Activated T-helper 9 cell treated with anti-CD3 and anti-CD28 coated beads, Interleukin-2, amount 50 U/mL, for 16 hours (primary cell): ENCODE measurements around the gene MAPK4.
"Not testable (repeated sequence)": the region's sequence is repeated elsewhere in the genome, so short reads cannot be mapped to it uniquely, and the experiment has no call there.

Experiments
- DNase-seq: peaks from one replicate; pipeline ENCODE4 v3.0.0-alpha.2; 2020; ENCODE audit warnings: low read depth

The MAPK4 gene

GRCh38 chr18:50573679-50574078 lies 13.8 kb downstream of the MAPK4 start:
- DNase-seq = no peak

DNA sequence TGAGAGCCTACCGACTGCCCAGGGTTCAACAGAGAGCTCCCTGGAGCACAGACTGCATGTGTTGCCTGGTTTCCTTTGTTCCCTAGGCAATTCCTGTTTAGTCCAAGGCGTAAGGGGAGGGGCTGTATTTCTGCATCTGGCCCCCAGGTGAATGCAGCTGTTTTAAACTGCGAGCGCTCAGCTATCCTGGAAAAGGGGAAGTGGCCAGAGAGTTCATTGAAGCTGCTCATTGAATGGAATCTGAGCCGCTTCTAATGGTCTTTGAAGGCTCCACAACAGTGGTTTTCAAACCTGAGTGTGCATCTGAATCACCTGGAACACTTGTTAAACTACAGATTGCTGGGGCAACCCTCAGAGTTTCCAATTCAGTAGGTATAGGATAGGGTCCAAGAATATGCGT lies 18.1 kb downstream of the MAPK4 start:
- no peak for DNase-seq

DNA sequence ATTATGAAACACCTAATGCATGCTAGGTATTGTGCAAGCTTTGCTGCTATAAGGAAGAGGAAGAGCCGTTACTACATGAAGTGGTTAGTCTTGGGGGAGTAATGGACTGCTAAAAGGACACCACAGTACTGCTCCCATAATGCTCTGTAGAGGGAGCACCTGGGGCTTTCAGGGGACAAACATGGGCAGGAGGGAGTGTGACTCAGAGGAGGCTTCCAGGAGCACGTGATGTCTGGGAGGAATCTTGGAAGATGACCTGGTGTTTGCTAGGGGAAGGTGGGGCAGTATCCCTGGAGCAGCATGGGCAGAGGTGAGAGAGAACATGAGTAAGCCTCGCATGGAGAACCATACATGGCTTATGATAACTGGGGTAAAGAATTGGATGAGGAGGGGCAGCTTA lies 18.8 kb downstream of the MAPK4 start:
- DNase-seq = no peak

DNA sequence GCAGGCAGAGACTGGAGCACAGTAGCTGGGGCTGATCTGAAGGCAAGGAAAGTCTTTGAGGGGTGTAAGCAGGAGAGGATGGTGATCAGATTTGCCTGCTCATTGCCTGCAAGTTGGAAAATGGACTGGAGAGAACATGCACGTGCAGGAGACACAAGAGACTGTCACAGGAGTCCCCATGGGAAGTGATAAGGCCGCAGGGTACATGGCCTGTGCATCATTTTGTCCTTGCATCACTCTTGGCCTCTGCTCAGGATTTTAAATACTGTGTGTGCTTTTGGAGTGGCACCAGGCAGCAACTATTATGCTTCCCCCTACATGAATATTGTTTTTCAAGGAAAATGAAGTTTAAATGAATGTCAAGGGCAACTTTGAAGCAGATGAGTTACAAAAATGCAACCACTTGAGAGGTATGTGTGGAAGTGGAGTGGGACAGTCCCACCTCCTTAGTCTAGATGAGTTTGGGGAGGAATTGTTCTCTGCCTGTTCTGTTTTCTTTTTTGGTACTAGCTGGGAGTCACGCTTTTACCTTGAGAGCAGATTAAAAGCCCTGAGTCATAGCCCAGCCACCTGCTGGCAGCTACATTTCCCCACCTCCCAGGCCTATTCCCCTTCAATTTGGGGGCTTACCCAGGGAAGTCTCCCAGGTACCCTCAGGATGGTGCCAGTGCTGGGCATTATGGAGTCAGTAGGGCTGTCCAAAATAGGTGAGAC lies 19.3 kb downstream of the MAPK4 start:
- DNase-seq = no peak

- no peak for DNase-seq
These were observed 21.6 kb downstream of the MAPK4 start for GRCh38 chr18:50581517-50581916.

GRCh38 chr18:50582500-50582899 lies 22.6 kb downstream of the MAPK4 start:
- DNase-seq = no peak

GRCh38 chr18:50586710-50587109 lies 26.8 kb downstream of the MAPK4 start:
- DNase-seq = no peak

- DNase-seq = no peak
These were observed 30.7 kb downstream of the MAPK4 start for GRCh38 chr18:50590593-50590992.

GRCh38 chr18:50594012-50594411 lies 34.1 kb downstream of the MAPK4 start:
- DNase-seq = no peak

GRCh38 chr18:50594942-50595341 lies 35.1 kb downstream of the MAPK4 start:
- DNase-seq = no peak

- DNase-seq = no peak
These were observed 42.6 kb downstream of the MAPK4 start for GRCh38 chr18:50602466-50602865.

DNA sequence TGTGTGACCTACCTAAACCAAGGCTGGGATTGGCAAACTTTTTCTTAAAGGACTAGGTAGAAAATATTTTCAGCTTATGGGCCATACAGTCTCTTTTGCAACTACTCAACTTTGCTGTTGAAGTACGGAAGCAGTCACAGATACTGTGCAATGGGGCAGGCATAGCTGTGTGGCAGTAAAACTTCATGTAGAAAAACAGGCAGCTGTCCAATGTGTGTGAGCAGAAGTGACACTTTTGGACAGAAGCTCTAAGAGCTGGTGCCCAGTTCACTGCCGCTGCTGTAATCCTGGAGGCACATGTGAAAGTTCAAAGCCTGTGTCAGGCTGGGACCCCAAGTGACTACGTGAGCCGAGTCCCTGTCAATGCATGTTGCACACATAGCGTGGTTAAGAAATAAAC lies 46.7 kb downstream of the MAPK4 start:
- no peak for DNase-seq

DNA sequence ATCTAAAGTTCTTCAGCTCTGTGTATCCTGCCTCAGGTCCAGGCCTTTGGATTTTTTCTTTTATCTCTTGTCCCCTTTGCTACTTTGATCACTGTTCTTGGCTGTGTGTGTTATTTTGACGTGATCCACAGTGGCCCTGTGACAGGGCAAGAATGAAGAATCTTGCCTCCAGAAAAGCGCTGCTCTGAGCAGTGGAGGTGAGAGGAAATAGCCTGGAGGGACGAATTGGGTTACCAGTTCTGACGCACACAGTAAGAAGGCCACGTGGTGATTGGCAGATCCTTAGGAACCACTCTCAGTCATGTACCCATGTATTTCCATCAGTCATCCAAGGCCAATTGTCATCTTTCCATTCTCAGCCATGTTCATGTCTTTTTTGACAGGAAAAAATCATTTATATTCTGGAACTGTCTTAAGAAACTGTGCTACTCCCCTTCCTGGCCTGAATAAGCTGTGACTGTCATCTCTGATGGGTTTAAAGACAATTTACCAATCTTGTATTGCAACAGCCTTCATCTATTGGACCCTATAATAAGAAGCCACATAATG lies 47.6 kb downstream of the MAPK4 start:
- no peak for DNase-seq

DNA sequence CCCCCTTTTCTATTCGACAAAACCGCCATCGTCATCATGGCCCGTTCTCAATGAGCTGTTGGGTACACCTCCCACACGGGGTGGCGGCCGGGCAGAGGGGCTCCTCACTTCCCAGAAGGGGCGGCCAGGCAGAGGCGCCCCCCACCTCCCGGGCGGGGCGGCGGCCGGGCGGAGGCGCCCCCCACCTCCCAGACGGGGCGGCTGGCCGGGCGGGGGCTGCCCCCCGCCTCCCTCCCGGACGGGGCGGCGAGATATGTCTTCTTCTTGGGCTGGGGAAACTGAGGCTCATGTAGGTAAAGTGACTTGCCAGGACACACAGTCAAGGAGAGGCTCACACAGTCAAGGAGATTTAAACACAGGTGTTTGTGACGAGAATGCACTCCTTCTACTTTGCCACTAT lies 49.3 kb downstream of the MAPK4 start:
- DNase-seq = not testable (repeated sequence)

DNA sequence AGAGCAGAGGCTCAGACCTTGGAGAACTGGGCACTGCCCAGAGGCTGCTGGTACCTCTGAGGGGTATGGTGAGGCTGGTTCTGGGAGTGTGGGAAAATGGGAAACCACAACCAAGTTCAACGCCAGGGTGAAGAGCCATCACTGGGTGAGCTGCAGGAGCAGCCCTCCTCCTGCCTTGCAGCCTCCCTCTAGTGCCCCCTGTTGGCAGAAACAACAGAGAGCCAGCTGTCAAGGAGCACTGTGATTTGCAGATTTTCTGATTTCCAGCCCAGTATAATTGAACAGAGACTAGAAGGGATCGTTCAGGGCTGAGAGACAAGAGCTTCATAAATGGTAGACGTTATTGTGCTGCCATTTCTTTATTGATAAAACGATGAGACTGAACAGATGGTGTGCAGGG lies 50.5 kb downstream of the MAPK4 start:
- no peak for DNase-seq

DNA sequence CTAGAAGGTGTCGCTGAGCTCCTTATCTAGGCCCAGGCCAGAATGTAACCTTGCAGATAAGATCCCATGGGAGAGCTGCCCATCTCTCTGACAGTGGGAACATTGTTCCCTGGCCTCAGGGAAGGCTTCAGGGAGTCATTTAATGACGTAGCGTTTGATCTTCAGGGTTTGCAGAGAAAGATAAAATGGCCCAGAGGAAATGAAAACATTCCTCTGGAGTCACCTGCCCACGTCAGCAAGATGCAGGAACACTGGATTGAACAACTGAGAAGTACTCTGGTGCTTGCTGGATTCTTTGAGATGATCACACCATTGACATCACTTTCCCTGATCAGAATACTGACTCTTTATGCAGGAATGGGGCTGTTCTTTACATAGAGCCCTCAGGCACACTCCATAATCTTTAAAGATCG lies 51.6 kb downstream of the MAPK4 start:
- DNase-seq = no peak

- DNase-seq = no peak
These were observed 55.0 kb downstream of the MAPK4 start for GRCh38 chr18:50614838-50615237.

DNA sequence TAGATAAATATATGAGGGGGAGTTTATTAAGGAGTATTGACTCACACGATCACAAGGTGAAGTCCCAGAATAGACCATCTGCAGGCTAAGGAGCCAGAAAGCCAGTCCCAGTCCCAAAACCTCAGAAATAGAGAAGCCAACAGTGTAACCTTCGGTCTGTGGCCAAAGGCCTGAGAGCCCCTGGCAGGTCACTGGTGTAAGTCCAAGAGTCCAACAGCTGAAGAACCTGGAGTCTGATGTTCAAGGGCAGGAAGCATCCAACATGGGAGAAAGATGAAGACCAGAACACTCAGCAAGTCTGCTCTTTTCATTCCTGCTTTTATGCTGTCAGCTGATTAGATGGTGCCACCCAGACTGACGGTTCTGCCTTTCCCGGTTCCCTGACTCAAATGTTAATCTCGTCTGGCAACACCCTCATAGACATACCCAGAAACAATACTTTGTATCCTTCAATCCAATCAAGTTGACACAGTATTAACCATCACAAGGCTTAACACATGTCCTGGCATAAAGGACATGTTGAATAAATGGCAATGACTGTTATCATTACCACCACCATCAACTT lies 56.7 kb downstream of the MAPK4 start:
- no peak for DNase-seq

DNA sequence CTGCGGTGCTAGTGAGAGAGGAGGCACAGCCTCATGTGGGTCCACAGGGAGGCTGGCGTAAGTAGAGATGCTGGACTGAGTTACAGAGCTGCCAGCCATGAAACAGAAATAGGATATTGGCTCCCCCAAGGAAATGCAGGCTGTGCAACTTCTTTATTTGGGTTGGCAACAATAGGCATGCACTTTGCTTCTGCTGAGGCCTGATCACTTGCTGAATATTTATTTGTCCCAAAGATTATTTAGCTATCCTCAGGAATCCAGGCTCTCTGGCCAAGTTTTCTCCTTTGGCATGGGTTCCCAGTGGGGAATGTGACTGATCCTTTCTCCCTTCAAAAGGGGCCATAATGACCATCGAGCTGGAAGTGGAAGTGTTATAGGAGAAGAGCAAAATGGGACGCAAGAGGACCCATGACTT lies 60.0 kb downstream of the MAPK4 start:
- no peak for DNase-seq

- no peak for DNase-seq
These were observed 60.4 kb downstream of the MAPK4 start for GRCh38 chr18:50620319-50620718.

GRCh38 chr18:50621366-50621765 lies 61.5 kb downstream of the MAPK4 start:
- no peak for DNase-seq

DNA sequence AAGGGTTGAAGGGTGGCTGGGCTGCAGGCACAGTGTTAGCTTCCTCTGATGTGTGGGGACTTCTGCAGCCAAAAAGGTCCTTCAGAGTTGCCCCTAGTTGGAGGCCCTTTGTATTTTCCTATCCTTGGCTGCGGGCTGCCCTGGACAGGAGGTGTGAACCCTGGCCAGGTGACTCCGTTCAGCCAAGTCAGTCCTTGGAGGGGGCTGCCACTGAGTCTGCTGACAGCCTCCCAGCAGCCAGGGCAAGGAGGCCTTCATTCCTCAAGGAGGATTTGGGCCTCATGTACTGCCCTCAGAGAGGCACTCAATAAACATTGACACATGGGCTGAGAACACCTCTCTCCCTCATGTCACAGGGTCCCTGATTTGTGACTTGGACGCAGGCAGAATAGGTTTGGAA lies 62.4 kb downstream of the MAPK4 start:
- no peak for DNase-seq

DNA sequence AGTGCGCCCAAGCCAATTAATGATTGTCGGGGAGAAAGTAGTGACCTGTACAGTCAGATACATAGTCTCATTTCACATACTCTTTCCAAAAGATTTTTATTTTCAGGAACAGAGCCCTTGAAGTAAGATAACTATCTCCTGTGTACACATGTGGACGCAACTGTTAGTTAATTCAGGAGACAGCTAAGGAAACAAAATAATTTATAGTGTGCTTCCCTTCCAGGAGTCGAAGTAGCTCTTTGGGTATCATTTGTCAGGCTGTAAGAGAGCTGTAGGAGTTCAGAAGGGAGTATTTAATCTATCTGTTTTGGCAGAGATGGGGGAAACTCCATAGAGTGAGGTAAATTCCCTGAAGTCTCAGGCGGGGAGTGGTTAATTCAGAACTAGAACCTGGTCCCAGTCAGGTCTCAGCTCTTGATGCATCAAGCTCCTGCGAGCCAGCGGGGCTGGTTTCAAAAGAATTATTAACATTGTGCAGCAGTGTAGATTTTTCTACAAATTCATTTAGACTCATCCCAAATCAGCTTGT lies 63.0 kb downstream of the MAPK4 start:
- DNase-seq = no peak
